Fibroblast of mammary gland (primary cell): ENCODE measurements around the gene GMCL1.

Experiments used
- DNase-seq: peaks from one replicate; pipeline ENCODE4 v3.0.0-alpha.2; 2010; ENCODE audit warnings: low read depth
- H3K4me3 ChIP-seq: 2 replicates; pipeline ENCODE4 v1.5.1; 2011; ENCODE audit warnings: low read depth, mild to moderate bottlenecking, low read length, moderate library complexity; ENCODE audit not compliant: control insufficient read depth
- TF ChIP-seq, protein P1 (sequence below): conservative IDR thresholded peaks from 2 replicates; pipeline ENCODE4 v1.5.1; 2011; ENCODE audit warnings: low read depth, low read length, inconsistent platforms; ENCODE audit not compliant: control insufficient read depth, insufficient read depth

Gene GMCL1

GRCh38 chr2:69789175-69789721, 40.2 kb upstream of the GMCL1 start:
- TF ChIP-seq, protein P1, sequence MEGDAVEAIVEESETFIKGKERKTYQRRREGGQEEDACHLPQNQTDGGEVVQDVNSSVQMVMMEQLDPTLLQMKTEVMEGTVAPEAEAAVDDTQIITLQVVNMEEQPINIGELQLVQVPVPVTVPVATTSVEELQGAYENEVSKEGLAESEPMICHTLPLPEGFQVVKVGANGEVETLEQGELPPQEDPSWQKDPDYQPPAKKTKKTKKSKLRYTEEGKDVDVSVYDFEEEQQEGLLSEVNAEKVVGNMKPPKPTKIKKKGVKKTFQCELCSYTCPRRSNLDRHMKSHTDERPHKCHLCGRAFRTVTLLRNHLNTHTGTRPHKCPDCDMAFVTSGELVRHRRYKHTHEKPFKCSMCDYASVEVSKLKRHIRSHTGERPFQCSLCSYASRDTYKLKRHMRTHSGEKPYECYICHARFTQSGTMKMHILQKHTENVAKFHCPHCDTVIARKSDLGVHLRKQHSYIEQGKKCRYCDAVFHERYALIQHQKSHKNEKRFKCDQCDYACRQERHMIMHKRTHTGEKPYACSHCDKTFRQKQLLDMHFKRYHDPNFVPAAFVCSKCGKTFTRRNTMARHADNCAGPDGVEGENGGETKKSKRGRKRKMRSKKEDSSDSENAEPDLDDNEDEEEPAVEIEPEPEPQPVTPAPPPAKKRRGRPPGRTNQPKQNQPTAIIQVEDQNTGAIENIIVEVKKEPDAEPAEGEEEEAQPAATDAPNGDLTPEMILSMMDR, result no peak
- DNase-seq, result peak; percentile 65
- H3K4me3 ChIP-seq, result no peak overlapping the region

- TF ChIP-seq, protein P1, result no peak
- DNase-seq, result no peak
- no peak overlapping the region for H3K4me3 ChIP-seq
Observed at GRCh38 chr2:69789772-69790600, 39.5 kb upstream of the GMCL1 start.

DNA sequence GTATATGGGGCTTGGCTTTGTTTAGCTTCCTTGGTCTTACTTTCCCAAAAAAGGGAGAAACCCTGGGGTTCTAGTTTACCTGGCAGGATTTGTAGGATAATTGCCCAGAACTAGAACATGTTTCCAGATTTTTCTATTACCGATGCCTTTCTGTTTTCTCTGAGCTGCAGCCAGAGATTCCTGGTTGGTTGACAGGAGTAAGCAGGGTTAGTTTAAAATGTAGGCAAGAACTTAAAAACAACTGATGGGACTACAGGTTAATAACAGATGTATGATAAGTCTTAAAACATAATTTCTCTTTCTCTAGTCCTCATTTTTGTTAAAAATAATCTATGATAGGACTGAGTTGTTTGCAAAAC, 38.9 kb upstream of the GMCL1 start:
- DNase-seq, result no peak
- H3K4me3 ChIP-seq, result no peak overlapping the region
- TF ChIP-seq, protein P1, result no peak

GRCh38 chr2:69791045-69791444, 38.4 kb upstream of the GMCL1 start:
- peak; percentile 51 for DNase-seq

GRCh38 chr2:69796174-69796573, 33.3 kb upstream of the GMCL1 start:
- no peak for DNase-seq
- no peak overlapping the region for H3K4me3 ChIP-seq
- TF ChIP-seq, protein P1, result no peak

More at GRCh38 chr2:69791045-69791444, 38.4 kb upstream of the GMCL1 start:
- H3K4me3 ChIP-seq, result no peak overlapping the region
- TF ChIP-seq, protein P1, result no peak

GRCh38 chr2:69797235-69797634, 32.2 kb upstream of the GMCL1 start:
- TF ChIP-seq, protein P1, result no peak
- no peak for DNase-seq
- no peak overlapping the region for H3K4me3 ChIP-seq
